ENCODE results near the gene CDK12.

CDK12 gene

DNA sequence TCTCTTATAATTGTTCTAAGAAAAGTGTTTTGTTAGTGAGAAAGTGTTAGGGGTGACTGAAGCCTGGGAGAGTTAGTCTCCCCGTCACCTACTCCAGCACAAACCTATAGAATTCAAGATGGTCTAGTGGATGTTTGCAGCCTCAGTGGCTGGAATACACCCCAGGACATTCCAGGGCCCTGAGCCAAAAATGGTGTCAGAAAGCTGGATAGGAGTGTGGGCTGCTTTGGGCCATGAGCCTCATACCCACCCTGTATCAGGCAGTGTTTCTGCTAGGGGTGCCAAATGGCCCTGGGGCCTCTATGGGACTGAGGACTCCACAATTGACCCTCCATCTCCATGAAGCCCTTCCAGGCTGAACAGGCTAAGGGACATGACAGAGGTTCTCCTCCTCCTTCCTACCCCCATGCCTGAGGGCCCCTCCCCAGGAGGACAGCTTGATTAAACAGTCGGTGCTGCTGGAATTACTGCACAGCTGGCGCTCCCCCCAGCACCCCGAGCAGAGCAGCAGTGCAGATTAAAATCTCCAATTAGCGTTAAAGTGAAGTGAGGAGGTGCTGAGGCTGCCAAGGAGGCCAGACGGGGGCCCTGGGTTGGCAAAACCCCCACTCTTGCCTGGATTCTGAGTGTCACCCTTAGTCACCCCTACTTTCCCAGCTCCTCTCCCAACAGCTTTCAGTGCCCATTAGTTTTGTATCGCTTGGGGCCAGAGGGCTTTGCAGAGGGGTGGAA lies 87.4 kb downstream of the CDK12 start:
- no peak for DNase-seq (ENCODE audit: low spot score)

- no peak for DNase-seq (ENCODE audit: low spot score)
These were observed 88.7 kb downstream of the CDK12 start for GRCh38 chr17:39549747-39550573.

DNA sequence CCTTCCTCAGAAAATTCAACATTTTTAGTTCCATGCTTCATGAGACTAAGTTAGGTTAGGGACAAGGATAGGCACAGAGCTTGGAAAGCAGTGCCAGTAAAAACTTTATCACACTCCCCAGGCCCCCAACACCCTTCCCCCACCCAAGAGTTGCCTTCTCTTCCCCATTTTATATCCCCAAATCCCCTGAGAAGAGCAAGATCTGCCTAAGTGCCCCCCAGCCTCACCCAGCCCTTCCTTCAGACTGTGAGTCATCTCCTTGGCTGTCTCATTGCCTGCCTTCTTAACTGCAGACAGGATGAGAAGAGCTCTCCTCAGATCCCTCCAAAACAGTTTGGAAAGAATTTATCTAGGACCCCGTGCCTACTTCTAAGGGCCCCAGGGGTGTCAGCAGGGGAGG lies 90.6 kb downstream of the CDK12 start:
- DNase-seq (ENCODE audit: low spot score) = no peak

DNA sequence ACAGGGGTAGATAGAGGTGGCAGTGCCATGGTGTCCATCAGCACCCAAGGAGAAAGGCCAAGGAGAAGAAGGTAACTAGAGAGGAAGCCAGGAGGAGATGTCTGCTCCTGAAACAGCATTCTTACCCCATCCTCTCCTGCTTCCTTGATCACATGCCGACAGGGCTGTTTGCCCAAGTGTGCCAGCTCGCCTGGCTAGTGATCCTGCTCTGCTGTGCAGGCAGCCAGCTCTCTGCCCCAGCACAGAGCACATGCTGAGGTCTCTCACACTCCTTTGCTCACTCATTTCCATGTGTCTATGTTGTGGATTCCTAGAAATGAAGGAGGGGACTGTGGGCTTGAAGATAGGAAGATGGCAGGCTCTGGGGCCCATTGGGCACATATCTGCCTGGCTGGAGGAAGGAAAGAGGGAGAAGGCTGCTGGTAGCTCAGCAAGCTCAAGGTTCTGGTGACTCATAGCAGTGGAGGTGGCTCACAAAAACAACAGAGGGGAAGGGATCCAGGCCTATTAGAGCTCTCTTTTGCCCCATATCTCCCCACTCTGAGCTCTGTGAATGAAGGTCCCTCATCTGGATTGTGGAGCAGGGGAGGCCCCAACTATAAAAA lies 92.2 kb downstream of the CDK12 start:
- DNase-seq (ENCODE audit: low spot score) = peak; percentile 41

DNA sequence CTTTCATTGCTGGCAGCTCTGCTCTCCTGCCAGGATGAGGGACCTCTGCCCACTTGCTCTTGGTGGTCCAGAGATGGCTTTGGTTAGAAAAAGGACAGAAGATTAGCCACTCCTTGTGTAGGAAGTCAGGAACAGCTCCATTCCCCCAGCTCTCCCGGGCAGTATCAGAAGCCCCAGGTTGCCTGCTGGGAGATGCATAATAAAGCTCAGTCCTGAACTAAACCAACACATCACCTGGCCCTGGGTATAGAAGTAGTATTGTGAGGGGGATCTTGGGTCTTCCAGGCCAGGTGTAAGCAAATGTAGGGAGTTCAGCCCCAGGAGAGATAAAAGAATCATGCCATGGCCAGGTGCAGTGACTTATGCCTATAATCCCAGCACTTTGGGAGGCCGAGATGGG lies 94.1 kb downstream of the CDK12 start:
- DNase-seq (ENCODE audit: low spot score) = no peak

GRCh38 chr17:39556423-39556822 lies 95.1 kb downstream of the CDK12 start:
- DNase-seq (ENCODE audit: low spot score) = no peak

DNA sequence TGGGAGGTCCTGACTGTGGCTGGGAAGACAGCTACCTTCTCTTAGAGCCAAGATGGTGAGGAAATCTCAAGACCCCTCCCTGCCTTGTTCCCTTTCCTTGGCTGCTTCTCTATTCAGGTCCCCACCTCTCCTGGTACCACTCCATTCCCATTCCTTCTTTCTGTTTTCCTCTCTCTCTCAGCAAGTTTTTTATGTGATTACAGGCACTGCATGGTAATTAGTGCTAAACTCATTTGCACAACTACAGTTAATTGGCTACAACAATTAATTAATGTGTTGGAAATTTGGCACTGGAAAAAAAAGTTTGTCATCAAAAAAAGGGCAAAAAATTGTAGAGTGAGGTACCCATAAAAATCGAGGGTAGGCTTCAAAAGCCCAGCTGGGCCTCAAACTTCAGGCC lies 101.1 kb downstream of the CDK12 start:
- no peak for DNase-seq (ENCODE audit: low spot score)

DNA sequence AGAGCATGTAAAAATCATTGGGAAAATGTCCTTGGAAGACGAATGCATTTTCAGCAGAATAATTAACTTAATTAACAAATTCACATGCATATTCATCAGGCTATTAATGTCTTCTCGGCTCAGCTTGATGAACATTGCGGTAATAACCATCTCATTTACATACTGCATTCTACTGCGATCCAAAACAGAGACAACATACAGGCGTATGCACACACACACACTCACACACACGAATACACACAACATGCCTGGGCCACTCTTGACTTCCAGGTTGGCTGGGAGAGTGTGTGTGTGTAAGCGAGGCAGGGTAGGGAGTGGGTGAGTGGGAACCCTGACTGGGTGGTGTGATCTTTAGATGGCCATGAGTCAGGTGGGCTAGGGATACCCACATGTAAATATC lies 101.7 kb downstream of the CDK12 start:
- no peak for DNase-seq (ENCODE audit: low spot score)

- no peak for DNase-seq (ENCODE audit: low spot score)
These were observed 102.2 kb downstream of the CDK12 start for GRCh38 chr17:39563476-39563875.

DNA sequence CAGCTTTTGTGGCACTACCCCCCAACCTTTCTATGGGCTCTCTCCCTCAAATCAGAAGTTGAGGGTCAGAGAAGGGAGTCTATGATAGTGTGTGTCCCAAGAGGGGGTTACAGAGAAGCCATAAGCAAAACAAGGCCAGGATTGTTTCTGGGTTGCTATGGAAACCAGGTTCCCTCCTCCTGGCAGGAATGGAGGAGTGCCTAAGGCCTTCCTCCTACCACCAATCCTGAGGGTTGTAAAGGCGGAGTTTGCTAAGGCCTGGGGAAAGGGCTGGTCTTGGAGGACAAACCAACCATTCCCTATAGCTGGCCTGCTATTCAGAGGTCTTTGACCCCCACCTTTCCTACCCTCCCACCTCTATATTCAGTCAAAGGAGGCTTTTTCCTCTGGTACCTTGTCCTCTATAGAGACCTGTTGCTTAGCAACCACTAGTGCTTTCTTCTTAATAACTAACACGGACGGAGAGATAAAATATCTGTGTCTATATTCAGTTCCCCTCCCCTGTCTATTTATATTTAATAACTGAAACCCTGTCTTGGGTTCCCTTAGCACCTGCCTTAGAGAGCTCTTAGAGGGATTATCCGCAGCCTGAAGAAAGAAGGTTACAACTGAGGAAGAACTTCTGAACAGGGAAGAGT lies 103.0 kb downstream of the CDK12 start:
- no peak for DNase-seq (ENCODE audit: low spot score)

- no peak for DNase-seq (ENCODE audit: low spot score)
These were observed 105.0 kb downstream of the CDK12 start for GRCh38 chr17:39566094-39566850.

DNA sequence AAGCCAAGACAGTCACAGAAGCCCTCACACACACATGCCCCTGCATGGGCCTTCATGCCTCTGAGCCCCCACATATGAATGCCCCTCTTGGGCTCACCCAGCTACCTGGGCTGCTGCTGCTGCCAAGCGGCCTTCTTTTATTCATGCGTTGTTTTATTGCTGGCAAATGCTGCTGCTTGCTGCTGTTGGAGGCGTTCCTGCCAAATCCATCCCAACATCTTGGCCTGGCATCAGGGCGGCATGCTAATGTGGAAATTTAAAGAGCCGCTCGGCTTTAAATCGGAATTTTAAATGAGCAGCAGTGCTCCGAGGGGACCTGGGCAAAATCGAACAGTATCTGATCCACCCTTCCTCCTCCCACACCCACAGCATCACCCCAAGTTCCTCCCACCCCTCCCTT lies 107.4 kb downstream of the CDK12 start:
- no peak for DNase-seq (ENCODE audit: low spot score)

DNA sequence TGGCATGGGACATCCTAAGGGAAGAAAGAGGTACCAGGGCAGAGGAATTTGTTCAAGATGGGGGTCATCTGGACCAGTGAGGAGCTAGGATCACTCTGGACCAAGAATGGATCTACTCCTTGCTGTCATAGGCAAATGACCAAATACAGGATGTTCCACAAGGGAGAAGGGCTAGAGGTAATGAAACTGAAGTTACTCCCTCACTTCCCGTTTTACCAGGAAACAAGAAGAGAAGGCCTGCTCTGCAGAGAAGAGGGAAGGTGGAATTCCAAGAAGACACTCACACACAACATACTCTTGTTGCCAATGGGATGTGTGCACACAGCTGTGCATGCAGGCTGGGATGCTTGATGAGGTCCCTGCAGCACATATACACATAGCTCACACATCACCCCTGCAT lies 107.8 kb downstream of the CDK12 start:
- DNase-seq (ENCODE audit: low spot score) = no peak

DNA sequence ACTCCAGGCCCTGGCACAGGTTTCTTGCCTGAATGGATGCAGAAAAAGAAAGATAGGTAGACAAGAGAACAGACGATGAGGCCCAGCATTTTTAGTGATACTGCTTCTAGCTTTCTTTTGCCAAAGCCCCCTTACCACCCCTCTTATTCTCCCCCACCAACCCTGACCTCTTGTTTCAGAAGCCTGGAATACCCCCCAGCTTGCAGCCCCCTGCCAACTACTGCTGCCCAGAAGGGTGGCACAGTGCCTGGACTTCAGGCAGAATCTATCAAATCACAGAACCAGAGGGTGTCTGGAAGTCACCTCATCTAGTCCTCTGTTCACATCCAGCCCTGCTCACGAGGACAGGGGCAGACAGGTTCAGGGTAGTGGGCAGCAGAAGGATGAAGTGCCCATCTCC lies 110.8 kb downstream of the CDK12 start:
- no peak for DNase-seq (ENCODE audit: low spot score)

DNA sequence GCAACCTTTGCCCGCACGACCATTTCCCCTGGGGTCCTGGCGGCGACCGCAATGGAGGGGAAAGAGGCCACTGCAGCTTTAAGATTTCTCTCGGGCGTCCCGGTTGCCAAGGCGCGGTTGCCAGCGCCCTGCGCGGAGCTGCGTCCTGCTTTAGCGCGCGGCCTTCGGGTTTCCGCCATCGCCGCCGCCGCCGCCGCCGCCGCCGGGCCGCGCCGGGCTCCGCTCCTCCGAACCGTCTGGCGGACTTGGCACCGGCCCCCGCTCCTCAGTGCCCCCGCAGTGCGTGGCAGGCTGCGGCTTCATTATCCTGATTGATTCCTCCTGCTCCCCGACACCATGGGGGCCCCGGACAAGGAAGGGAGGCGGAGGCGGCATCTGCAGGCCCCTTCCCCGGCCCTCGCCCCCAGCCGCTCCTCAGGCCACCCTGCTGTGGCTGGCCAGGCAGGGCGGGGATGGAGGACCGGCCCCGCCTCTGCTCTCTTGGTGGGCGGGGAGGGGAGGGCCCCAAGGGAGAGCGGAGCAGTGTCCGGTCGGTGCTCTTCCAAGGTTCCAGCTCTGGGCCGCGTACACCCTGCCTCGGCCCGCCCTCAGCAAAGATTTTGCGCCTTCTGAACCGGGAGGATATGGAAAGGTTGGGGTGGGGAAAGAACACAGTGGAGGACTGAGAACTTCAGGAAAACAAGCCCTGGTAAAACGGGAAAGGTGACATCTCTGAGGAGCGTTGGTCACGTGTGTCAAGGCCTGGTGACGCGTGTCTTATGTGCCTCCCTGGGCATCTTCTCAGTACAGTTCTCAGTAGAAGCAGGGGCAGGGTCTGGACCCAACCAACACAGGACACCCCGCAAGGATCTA lies 112.4 kb downstream of the CDK12 start:
- peak; percentile 93 for DNase-seq (ENCODE audit: low spot score)

- no peak for DNase-seq (ENCODE audit: low spot score)
These were observed 114.9 kb downstream of the CDK12 start for GRCh38 chr17:39576187-39576586.

DNA sequence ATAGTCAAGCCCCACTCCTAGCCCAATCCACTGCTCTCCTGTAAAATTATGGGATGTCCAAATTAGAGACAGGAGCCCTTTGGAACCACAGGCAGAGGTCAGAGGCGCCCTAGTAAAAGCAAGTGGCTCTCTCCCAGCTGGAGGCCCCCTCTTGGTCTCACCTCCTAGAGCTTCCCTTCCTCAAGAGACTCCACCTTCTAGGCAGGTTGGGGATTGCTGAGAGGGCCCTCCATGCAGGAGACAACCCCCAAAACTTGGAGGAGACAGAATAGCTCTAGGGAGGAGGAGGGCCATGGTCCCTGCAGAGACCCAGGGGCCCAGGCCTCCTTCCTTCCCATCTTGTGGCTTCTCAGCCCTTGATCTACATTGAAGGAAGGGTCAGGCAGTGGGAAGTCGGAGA lies 117.0 kb downstream of the CDK12 start:
- DNase-seq (ENCODE audit: low spot score) = no peak

- no peak for DNase-seq (ENCODE audit: low spot score)
These were observed 118.2 kb downstream of the CDK12 start for GRCh38 chr17:39579318-39580081.

DNA sequence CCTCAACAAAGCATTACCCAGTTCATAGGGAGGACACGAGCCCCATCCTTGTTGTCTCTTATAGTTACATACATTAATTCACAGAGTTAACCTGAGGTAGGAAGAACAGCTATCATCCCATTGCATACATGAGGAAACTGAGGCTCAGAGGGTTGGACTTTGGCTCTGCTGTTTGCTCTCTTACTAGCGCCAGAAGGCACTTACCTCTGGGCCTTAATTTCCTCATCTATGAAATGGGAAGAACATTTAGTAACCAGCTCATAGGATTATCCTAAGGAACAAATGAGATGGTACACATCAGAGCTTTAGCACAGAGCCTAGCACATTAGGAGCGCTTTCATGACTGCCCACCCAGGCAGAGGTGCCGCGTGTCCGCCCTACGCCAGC lies 118.8 kb downstream of the CDK12 start:
- no peak for DNase-seq (ENCODE audit: low spot score)

DNA sequence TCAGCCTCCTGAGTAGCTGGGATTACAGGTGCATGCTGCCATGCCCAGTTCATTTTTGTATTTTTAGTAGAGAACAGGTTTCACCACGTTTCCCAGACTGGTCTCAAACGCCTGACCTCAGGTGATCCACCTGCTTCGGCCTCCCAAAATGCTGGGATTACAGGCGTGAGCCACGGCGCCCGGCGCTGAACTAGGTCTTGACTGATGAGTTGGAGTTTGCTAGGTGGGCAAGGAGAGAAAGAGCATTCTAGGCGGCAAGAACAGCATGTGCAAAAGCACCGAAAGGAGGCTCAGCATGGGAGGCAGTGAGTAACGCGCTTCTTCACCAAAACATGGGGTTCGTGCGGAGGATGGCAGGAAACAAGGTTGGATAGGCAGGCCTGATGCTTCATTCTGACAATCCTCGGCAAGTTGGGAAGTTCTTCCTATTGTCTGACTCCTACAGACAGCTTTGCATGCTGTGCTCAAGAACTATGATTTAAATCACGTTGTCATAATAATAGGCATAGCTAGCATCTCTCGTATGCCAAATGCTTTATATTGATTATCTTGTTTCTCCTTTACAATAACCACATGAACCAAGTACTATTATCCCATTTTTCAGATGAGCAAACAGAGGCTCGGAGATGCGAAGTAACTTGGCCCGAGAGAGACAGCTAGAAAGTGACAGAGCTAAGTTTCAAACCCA lies 119.9 kb downstream of the CDK12 start:
- no peak for DNase-seq (ENCODE audit: low spot score)

Measured in AG08396 (cell line).